Measurements from ENCODE around the gene EYS. TPM values are rescaled to one million over a fixed set of nuclear protein-coding genes. Genes with fewer than 3 reads are reported as not detected.

Gene EYS
- total and polyA plus RNA-seq, 8 donors = 0.03 to 0.25 (median 0.13) TPM

DNA sequence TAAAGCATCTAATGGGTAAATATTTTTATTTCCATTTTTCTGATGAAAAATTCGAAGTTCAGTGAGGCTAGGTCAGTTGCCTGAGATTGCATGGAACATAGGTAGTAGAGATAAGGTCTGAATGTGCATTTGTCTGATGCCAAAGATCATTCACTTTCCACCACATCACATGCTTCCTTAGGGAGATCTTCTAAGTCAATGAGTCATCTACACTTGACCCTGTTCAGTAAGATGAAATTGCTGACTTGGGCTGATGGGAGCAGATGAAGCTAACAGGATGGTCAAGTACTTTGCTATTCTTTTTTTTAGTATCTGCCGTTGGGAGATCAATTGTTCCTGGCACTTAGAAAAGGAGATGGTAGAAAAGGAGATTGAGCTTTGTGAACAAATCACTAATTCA is 1560.2 kb downstream of the EYS start:
- H3K4me3 ChIP-seq = no peak overlapping the region
- H3K27ac ChIP-seq = no peak overlapping the region
- H3K27me3 ChIP-seq = no peaks in the 10 kb centered on the region
- H3K9me3 ChIP-seq = no peaks in the 10 kb centered on the region
- 32 to 42% methylated on average over 2 of the region's 2 CpGs for WGBS, 2 donors
- FAIRE-seq (no peak), DNase-seq (no peak), ATAC-seq (no peak)
- H3K4me1 ChIP-seq = no peaks in the 10 kb centered on the region
- H3K36me3 ChIP-seq = no peaks in the 10 kb centered on the region
- TF ChIP-seq, protein P1, sequence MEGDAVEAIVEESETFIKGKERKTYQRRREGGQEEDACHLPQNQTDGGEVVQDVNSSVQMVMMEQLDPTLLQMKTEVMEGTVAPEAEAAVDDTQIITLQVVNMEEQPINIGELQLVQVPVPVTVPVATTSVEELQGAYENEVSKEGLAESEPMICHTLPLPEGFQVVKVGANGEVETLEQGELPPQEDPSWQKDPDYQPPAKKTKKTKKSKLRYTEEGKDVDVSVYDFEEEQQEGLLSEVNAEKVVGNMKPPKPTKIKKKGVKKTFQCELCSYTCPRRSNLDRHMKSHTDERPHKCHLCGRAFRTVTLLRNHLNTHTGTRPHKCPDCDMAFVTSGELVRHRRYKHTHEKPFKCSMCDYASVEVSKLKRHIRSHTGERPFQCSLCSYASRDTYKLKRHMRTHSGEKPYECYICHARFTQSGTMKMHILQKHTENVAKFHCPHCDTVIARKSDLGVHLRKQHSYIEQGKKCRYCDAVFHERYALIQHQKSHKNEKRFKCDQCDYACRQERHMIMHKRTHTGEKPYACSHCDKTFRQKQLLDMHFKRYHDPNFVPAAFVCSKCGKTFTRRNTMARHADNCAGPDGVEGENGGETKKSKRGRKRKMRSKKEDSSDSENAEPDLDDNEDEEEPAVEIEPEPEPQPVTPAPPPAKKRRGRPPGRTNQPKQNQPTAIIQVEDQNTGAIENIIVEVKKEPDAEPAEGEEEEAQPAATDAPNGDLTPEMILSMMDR (IDR thresholded peaks at IDR 0.05) = no peak
- intact Hi-C loops (cut with DNase I) = no loop called here

DNA sequence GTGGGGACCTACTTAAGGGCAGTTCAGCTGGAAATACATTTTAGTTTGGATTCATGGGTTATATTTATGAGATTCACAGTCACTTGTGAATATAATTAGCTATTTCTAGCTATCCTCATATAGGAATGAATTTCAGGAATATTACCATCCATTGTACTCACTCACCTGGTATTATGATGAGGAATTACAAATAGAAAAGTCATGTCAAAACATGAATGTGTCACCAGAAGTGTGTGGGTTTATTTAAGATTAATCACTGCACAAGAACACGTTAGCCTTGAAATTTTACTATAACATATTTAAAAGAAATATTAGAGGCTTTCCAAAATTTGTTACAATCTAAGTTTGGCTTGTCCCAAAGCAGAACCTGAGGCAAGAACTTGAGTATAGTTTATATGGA is 1560.9 kb downstream of the EYS start:
- FAIRE-seq = no peak
- H3K9me3 ChIP-seq = no peaks in the 10 kb centered on the region
- intact Hi-C loops (cut with DNase I) = no loop called here
- H3K4me3 ChIP-seq = no peak overlapping the region
- 35 to 36% methylated on average over 1 of the region's 1 CpG for WGBS, 2 donors
- no peaks in the 10 kb centered on the region for H3K4me1 ChIP-seq
- DNase-seq = no peak
- no peak overlapping the region for H3K27ac ChIP-seq
- TF ChIP-seq, protein P1 (IDR thresholded peaks at IDR 0.05) = no peak
- no peaks in the 10 kb centered on the region for H3K36me3 ChIP-seq
- H3K27me3 ChIP-seq = no peaks in the 10 kb centered on the region
- ATAC-seq = no peak

DNA sequence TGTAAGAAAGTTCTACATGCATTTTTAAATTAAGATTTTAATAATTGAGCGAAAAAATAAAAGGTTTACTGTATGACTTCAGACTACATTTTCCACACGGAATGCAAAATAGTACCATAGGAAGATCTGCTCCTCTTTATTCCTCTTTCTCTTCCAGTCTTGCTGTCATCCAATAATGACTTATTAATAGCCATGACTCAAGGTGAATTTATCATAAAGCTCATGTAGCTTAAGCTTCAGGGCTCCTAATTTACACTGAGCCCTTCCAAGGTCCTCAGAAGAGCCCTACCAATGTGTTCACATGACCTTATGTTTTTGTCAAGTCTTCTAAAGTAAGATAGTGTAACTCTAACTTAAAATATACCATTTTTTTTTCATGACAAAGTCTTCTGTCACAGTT is 1561.4 kb downstream of the EYS start:
- Histone ChIP-seq H3K4me1 (no peaks in the 10 kb centered on the region), H3K4me3 (no peak overlapping the region), H3K27ac (no peak overlapping the region), H3K27me3 (no peaks in the 10 kb centered on the region), H3K9me3 (no peaks in the 10 kb centered on the region), H3K36me3 (no peaks in the 10 kb centered on the region)
- DNase-seq (no peak), ATAC-seq (no peak), FAIRE-seq (no peak)
- intact Hi-C loops (cut with DNase I) = no loop called here
- 43 to 59% methylated on average over 2 of the region's 2 CpGs for WGBS, 2 donors
- TF ChIP-seq, protein P1 (IDR thresholded peaks at IDR 0.05) = no peak

DNA sequence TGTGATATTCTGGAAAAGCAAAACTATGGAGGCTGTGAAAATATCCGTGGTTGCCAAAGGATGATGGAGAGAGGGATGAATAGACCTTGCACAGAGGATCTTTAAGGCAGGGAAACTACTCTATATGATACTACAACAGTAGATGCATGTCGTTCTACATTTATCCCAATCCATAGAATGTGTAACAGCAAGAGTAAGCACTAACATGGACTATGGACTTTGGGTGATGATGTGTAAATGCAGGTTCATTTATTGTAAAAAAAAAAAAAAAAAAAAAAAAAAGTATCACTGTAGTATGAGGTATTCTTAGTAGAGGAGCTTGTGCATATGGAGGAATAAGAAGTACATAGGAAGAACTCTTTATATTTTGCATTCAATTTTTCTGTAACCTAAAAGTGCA is 1563.9 kb downstream of the EYS start:
- H3K27ac ChIP-seq = no peak overlapping the region
- ATAC-seq (no peak), DNase-seq (no peak), FAIRE-seq (no peak)
- no peaks in the 10 kb centered on the region for H3K27me3 ChIP-seq
- TF ChIP-seq, protein P1 (IDR thresholded peaks at IDR 0.05) = no peak
- H3K9me3 ChIP-seq = no peaks in the 10 kb centered on the region
- H3K4me1 ChIP-seq = no peaks in the 10 kb centered on the region
- WGBS, 2 donors = 43 to 56% methylated on average over 2 of the region's 2 CpGs
- no peaks in the 10 kb centered on the region for H3K36me3 ChIP-seq
- intact Hi-C loops (cut with DNase I) = no loop called here
- H3K4me3 ChIP-seq = no peak overlapping the region

DNA sequence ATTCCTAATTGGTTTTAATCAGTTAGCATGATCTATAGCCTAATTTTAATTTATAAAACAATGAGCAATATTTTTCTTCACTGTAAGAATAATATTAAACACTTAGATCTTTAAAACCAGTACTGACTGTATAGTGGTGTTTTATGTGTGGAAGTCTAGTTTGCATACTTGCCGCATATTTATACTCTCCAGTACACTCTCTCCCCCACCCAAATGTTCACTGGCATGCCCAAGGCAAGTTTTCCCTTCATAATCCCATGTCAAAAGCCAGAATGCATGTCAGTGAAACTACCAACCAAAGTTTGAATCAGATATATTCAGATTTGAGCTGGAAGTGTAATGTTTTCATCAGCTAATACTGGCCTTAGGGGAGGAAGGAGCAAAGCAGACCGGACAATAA is 1565.3 kb downstream of the EYS start:
- H3K27ac ChIP-seq = no peak overlapping the region
- no peaks in the 10 kb centered on the region for H3K27me3 ChIP-seq
- WGBS, 2 donors = 72 to 89% methylated on average over 2 of the region's 2 CpGs
- DNase-seq (no peak), FAIRE-seq (no peak), ATAC-seq (no peak)
- intact Hi-C loops (cut with DNase I) = no loop called here
- no peaks in the 10 kb centered on the region for H3K9me3 ChIP-seq
- H3K4me1 ChIP-seq = no peaks in the 10 kb centered on the region
- TF ChIP-seq, protein P1 (IDR thresholded peaks at IDR 0.05) = no peak
- no peak overlapping the region for H3K4me3 ChIP-seq
- no peaks in the 10 kb centered on the region for H3K36me3 ChIP-seq
